ENCODE data around the gene PRKCI.

GRCh38 chr3:170352936-170353335, 130.7 kb downstream of the PRKCI start:
- TF ChIP-seq ZC3H11A (IDR thresholded peaks at IDR 0.05) (no peak), POLR2A (IDR thresholded peaks at IDR 0.05; ENCODE audit: low read length) (no peak), USF2 (IDR thresholded peaks at IDR 0.05) (no peak)

Data from A549 (cell line).